OCI-LY3 (cell line): Measurements from ENCODE around the gene TRIM29.

Source experiments
- CTCF ChIP-seq: fragments of 200-600, 300-600 bp; sonication (generic); IDR thresholded peaks from 2 replicates; pipeline ENCODE4 v1.5.1; 2014; ENCODE audit warnings: antibody characterized with exemption, low read length, low read depth
- EZH2phosphoT487 ChIP-seq: fragments of 200-600 bp; shearing (Covaris generic); IDR thresholded peaks from 2 replicates; pipeline ENCODE4 v1.6.1; 2018; ENCODE audit warnings: antibody characterized with exemption, mixed run types, low read depth

- TF ChIP-seq CTCF: no peak
- TF ChIP-seq EZH2phosphoT487: no peak
These were observed 8.3 kb downstream of the TRIM29 start for GRCh38 chr11:120129570-120129969.
